ENCODE data around the gene KLF9. TPM values are rescaled to one million over a fixed set of nuclear protein-coding genes. Genes with fewer than 3 reads are reported as not detected.
A peak's percentile ranks its signal among the peaks of the same experiment; 100 is the strongest.

Gene KLF9
- polyA plus RNA-seq, 3 donors = 7.0 to 9.2 (median 8.9) TPM

DNA sequence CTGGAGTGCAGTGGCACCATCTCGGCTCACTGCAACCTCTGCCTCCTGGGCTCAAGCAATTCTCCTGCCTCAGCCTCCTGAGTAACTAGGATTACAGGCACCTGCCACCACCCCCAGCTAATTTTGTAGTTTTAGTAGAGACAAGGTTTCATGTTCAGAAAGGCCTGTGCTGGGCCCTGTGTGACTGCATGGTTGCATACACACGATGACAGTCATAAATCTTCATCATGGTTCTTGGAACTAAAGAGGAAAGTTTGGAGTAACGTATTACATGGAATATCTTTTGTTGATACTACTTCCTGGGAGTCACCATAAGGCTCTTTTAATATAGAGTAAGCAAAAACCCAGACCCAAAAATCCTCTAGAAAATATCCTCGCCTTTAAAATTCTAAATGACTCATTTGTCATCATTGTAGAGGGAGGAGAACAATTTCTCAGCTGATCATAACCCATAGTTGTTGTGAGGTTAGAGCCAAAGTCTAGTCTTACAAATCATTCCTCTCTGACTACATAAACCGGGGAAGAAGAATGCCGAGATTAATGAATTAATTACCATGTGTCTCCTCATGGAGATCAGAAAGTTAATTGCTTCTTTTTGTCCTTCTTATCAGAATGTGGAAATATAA, 47.0 kb downstream of the KLF9 start:
- DNase-seq (ENCODE audit: low read depth in 3 of 3, low spot score in 2 of 3) = no peak

DNA sequence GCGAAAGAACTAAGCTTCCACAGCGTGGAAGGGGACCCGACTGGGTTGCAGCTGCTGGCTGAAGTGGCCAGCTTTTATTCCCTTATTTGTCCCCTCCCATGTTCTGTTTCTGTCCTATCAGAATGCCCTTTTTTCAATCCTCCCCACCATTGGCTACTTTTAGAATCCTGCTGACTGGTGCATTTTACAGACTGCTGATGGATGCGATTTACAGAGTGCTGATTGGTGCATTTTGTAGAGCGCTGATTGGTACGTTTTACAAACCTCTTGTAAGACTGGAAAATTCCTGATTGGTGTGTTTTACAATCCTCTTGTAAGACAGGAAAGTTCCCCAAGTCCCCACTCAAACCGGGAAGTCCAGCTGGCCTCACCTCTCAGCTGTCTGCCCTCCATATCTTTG, 50.7 kb downstream of the KLF9 start:
- DNase-seq (ENCODE audit: low read depth in 3 of 3, low spot score in 2 of 3) = no peak

DNA sequence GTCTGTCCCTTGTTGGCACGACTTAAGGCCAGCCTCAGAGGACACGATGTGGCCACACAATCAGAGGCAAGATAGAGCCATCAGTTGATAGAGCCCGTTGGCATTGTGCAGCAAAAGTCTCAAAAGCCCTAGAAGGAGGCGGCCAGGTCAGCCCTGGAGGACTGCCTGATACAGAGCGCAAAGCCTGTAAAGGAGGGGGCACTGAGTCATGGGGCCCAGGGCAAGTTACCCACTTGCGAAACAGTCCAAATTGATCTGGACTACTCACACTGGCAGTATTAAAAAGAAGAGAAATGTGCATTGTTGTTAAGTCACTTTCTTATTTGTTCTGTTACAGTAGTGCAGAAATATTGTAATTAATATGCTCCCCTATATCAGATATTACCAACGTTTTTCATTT, 51.5 kb downstream of the KLF9 start:
- DNase-seq (ENCODE audit: low read depth in 3 of 3, low spot score in 2 of 3) = no peak

DNA sequence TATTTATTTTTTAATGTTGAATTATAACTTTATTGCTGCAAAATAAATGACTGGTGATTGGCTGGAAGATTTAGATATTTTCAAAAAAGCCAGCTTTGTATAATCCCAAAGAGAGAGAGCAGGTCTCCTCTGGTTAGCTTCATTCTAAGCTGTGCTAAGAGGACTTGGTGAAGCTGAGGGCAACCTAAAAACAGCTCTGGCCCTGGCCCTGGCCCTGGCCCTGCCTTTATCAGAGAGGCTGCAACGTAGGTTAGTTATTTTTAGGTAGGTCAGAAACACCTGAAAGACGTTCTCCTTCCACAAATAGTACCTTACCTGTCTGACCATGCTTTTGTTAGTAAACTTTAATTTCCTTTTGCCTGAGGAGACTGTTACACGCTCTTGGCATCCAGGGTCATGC, 58.7 kb downstream of the KLF9 start:
- no peak for DNase-seq (ENCODE audit: low read depth in 3 of 3, low spot score in 2 of 3)

DNA sequence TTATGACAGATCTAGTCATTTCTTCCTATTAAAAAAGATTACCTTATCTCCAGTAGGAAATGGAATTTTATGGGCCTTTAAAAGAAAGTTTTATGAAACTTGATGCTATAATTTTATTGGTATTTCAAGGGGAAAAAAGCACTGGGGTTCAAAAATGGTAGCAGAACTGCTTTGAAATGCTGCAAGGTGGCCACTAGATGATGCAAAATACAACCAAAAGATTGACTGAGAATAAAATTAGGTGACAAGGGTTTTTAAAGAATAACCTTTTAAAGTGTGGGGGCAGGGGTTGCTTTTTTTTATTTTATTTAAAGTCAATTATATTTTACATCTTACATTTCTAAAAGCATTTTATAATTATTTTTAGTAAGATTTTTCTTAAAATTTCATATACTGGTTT, 61.7 kb downstream of the KLF9 start:
- DNase-seq (ENCODE audit: low read depth in 3 of 3, low spot score in 2 of 3) = no peak

GRCh38 chr9:70352356-70352755, 62.1 kb downstream of the KLF9 start:
- DNase-seq (ENCODE audit: low read depth in 3 of 3, low spot score in 2 of 3) = no peak

- DNase-seq (ENCODE audit: low read depth in 3 of 3, low spot score in 2 of 3) = no peak
Observed at GRCh38 chr9:70347046-70347445, 67.4 kb downstream of the KLF9 start.

DNA sequence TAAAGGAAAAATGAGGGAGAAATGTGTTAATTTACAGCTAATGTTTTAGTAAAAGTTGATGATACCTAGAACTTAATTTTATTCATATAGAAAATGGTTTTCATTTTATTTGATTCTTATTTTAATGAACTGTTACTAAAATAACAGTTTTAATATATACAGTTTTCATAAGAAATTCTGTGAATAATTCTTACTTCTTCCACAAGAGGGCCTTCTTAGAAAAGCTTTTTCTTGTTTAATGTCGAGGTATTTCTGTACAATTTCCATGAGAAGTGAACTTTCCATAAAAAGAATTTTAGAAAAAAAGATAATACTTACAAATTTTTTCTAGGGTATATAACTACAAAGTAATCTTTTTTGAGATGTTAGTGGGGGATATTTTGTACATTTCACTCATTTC, 73.9 kb downstream of the KLF9 start:
- DNase-seq (ENCODE audit: low read depth in 3 of 3, low spot score in 2 of 3) = peak in 2 of 3 donors; percentile 9 to 10

Other genes with a start within 250 kb of the KLF9 start
- gene SMC5, start 155.7 kb downstream of the KLF9 start, polyA plus RNA-seq (ENCODE audit: insufficient read length in 3 of 3) = 10 to 100 TPM; 39.3 to 49.3 (median 43.5) TPM